Measurements from ENCODE around the gene APOBR. TPM values are rescaled to one million over a fixed set of nuclear protein-coding genes. Genes with fewer than 3 reads are reported as not detected.

The APOBR gene
- total and polyA plus RNA-seq, 10 of the 15 experiments (the other 5 are each of a cell fraction or from before 2014, with no cell fraction given): 0.04 to 2.5 (median 0.54) TPM; not detected in 1

GRCh38 chr16:28491970-28492474 lies 2.4 kb upstream of the APOBR start, which contains the start of gene CLN3 (continued):
- TF ChIP-seq, protein P1, sequence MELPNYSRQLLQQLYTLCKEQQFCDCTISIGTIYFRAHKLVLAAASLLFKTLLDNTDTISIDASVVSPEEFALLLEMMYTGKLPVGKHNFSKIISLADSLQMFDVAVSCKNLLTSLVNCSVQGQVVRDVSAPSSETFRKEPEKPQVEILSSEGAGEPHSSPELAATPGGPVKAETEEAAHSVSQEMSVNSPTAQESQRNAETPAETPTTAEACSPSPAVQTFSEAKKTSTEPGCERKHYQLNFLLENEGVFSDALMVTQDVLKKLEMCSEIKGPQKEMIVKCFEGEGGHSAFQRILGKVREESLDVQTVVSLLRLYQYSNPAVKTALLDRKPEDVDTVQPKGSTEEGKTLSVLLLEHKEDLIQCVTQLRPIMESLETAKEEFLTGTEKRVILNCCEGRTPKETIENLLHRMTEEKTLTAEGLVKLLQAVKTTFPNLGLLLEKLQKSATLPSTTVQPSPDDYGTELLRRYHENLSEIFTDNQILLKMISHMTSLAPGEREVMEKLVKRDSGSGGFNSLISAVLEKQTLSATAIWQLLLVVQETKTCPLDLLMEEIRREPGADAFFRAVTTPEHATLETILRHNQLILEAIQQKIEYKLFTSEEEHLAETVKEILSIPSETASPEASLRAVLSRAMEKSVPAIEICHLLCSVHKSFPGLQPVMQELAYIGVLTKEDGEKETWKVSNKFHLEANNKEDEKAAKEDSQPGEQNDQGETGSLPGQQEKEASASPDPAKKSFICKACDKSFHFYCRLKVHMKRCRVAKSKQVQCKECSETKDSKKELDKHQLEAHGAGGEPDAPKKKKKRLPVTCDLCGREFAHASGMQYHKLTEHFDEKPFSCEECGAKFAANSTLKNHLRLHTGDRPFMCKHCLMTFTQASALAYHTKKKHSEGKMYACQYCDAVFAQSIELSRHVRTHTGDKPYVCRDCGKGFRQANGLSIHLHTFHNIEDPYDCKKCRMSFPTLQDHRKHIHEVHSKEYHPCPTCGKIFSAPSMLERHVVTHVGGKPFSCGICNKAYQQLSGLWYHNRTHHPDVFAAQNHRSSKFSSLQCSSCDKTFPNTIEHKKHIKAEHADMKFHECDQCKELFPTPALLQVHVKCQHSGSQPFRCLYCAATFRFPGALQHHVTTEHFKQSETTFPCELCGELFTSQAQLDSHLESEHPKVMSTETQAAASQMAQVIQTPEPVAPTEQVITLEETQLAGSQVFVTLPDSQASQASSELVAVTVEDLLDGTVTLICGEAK (IDR thresholded peaks at IDR 0.05; ENCODE audit: borderline replicate concordance): peak; percentile 73; the same call in 1 of the 2 replicates
- TF ChIP-seq, protein P2, sequence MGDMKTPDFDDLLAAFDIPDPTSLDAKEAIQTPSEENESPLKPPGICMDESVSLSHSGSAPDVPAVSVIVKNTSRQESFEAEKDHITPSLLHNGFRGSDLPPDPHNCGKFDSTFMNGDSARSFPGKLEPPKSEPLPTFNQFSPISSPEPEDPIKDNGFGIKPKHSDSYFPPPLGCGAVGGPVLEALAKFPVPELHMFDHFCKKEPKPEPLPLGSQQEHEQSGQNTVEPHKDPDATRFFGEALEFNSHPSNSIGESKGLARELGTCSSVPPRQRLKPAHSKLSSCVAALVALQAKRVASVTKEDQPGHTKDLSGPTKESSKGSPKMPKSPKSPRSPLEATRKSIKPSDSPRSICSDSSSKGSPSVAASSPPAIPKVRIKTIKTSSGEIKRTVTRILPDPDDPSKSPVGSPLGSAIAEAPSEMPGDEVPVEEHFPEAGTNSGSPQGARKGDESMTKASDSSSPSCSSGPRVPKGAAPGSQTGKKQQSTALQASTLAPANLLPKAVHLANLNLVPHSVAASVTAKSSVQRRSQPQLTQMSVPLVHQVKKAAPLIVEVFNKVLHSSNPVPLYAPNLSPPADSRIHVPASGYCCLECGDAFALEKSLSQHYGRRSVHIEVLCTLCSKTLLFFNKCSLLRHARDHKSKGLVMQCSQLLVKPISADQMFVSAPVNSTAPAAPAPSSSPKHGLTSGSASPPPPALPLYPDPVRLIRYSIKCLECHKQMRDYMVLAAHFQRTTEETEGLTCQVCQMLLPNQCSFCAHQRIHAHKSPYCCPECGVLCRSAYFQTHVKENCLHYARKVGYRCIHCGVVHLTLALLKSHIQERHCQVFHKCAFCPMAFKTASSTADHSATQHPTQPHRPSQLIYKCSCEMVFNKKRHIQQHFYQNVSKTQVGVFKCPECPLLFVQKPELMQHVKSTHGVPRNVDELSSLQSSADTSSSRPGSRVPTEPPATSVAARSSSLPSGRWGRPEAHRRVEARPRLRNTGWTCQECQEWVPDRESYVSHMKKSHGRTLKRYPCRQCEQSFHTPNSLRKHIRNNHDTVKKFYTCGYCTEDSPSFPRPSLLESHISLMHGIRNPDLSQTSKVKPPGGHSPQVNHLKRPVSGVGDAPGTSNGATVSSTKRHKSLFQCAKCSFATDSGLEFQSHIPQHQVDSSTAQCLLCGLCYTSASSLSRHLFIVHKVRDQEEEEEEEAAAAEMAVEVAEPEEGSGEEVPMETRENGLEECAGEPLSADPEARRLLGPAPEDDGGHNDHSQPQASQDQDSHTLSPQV (IDR thresholded peaks at IDR 0.05): no peak
- TF ChIP-seq CTCF (IDR thresholded peaks at IDR 0.05 in 2 of 3, conservative IDR thresholded peaks at IDR 0.05 in 1 of 3; ENCODE audit: control insufficient read depth in 2 of 3, extremely low read depth in 1 of 3, insufficient read depth in 1 of 3, low read depth in 3 of 3, low read length in 3 of 3): no peak
- TF ChIP-seq E4F1 (IDR thresholded peaks at IDR 0.05; ENCODE audit: borderline replicate concordance, partially characterized antibody): peak; percentile 94
- TF ChIP-seq JUND (IDR thresholded peaks at IDR 0.05; ENCODE audit: low read depth, low read length): no peak
- TF ChIP-seq KLF5 (IDR thresholded peaks at IDR 0.05; ENCODE audit: partially characterized antibody): peak; percentile 39
- no peak for TF ChIP-seq ELK1 (IDR thresholded peaks at IDR 0.05; ENCODE audit: low read depth, low read length)
- TF ChIP-seq SUPT20H (IDR thresholded peaks at IDR 0.05; ENCODE audit: borderline replicate concordance, control insufficient read depth, low read depth, low read length): no peak
- TF ChIP-seq TARDBP (IDR thresholded peaks at IDR 0.05; ENCODE audit: borderline replicate concordance): no peak
- TF ChIP-seq NFXL1 (IDR thresholded peaks at IDR 0.05; ENCODE audit: borderline replicate concordance): no peak
- peak; percentile 83 for TF ChIP-seq NR2C1 (IDR thresholded peaks at IDR 0.05)
- no peak for TF ChIP-seq SMAD1 (IDR thresholded peaks at IDR 0.05; ENCODE audit: low read depth, partially characterized antibody)
- no peak for TF ChIP-seq ZNF622 (IDR thresholded peaks at IDR 0.05)
- TF ChIP-seq NR2C2 (IDR thresholded peaks at IDR 0.05; ENCODE audit: borderline replicate concordance, control insufficient read depth, insufficient read length, low read depth): no peak
- peak; percentile 22; the same call in 1 of the 2 replicates for TF ChIP-seq TBL1XR1 (IDR thresholded peaks at IDR 0.05; ENCODE audit: low read depth, low read length)

Measured in GM12878 (cell line).